Activated effector memory CD4-positive, alpha-beta T cell treated with Interleukin-2 at 50 U/mL for 16 hours (primary cell): Measurements from ENCODE around the gene PRRT3.
"Not testable (repeated sequence)": the region's sequence is repeated elsewhere in the genome, so short reads cannot be mapped to it uniquely, and the experiment has no call there.

ENCODE experiments used
- DNase-seq: peaks from one replicate; pipeline ENCODE4 v3.0.0-alpha.2; 2020

Gene PRRT3

GRCh38 chr3:9947025-9947995, 4.9 kb downstream of the PRRT3 start:
- no peak for DNase-seq

GRCh38 chr3:9946112-9947024, 5.8 kb downstream of the PRRT3 start:
- DNase-seq, result peak; percentile 76

GRCh38 chr3:9945358-9945757, 6.8 kb downstream of the PRRT3 start:
- no peak for DNase-seq

- no peak for DNase-seq
These were observed 7.9 kb downstream of the PRRT3 start for GRCh38 chr3:9944271-9944670.

GRCh38 chr3:9942934-9943690, 9.1 kb downstream of the PRRT3 start:
- no peak for DNase-seq

GRCh38 chr3:9942164-9942563, 10.0 kb downstream of the PRRT3 start:
- DNase-seq, result no peak

GRCh38 chr3:9940746-9941145, 11.5 kb downstream of the PRRT3 start:
- no peak for DNase-seq

- DNase-seq, result not testable (repeated sequence)
These were observed 12.3 kb downstream of the PRRT3 start for GRCh38 chr3:9939906-9940305.

GRCh38 chr3:9938966-9939365, 13.2 kb downstream of the PRRT3 start:
- no peak for DNase-seq

GRCh38 chr3:9937486-9938238, 14.5 kb downstream of the PRRT3 start:
- no peak for DNase-seq

GRCh38 chr3:9935966-9936510, 16.2 kb downstream of the PRRT3 start:
- no peak for DNase-seq

GRCh38 chr3:9934993-9935392, 17.2 kb downstream of the PRRT3 start:
- no peak for DNase-seq

- no peak for DNase-seq
These were observed 18.0 kb downstream of the PRRT3 start for GRCh38 chr3:9934235-9934621.

- DNase-seq, result peak; percentile 97
These were observed 18.5 kb downstream of the PRRT3 start, which contains the start of gene CRELD1 for GRCh38 chr3:9933561-9934234. Gene CRELD1 (plus strand): TSS chr3:9933834. CDS start chr3:9934439, 605 bp downstream.

GRCh38 chr3:9932843-9933560, 19.2 kb downstream of the PRRT3 start:
- peak; percentile 85 for DNase-seq

- no peak for DNase-seq
These were observed 19.7 kb downstream of the PRRT3 start for GRCh38 chr3:9932535-9932842.

GRCh38 chr3:9930804-9931418, 21.3 kb downstream of the PRRT3 start:
- DNase-seq, result no peak

- no peak for DNase-seq
These were observed 24.1 kb downstream of the PRRT3 start for GRCh38 chr3:9928158-9928557.

- no peak for DNase-seq
These were observed 33.8 kb downstream of the PRRT3 start for GRCh38 chr3:9918261-9919038.
